ENCODE data around the gene RELN. TPM values are rescaled to one million over a fixed set of nuclear protein-coding genes. Genes with fewer than 3 reads are reported as not detected.
"Not testable (repeated sequence)": the region's sequence is repeated elsewhere in the genome, so short reads cannot be mapped to it uniquely, and the experiment has no call there.

The RELN gene
- total RNA-seq, 1 donor from 2014 or later = 7.1 TPM

DNA sequence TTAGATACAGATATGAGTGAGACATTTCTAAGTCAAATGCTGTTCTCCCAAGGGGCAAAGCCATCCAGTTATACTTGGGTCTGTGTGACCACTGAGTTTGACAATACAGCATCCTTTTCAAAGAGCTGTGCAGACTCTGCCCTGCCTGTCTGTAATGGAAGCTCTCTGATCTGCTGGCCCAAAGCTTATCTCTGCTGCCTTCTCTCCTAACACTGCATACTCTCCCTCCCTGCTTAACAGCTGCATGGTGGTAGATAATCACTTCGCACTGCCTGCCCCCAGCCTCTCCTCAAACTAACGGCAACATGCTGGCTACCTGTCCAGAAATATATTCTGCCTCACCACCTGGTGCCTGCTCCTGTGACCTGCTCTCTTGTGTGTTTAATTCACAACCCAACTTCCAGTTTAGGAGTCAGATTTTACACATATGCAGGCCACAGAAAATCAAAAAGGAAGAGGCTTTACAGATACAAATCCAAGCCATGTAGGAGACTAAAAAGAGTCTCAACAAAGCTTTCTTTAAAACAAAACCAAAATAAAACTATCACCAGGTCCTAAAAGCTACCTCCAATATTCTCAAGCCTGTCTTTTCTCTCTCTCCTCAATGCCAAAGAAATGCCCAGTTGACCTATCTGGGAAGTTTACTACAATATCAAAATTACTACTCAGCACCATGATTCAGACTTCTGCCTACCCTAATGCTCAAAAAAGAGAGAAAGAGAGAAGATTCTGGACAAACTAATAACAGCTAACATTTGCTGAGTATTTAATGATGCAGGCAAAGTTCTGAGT lies 145.6 kb downstream of the RELN start:
- no peak overlapping the region for H3K4me3 ChIP-seq (ENCODE audit: low read depth, low read length)
- TF ChIP-seq, protein P1, sequence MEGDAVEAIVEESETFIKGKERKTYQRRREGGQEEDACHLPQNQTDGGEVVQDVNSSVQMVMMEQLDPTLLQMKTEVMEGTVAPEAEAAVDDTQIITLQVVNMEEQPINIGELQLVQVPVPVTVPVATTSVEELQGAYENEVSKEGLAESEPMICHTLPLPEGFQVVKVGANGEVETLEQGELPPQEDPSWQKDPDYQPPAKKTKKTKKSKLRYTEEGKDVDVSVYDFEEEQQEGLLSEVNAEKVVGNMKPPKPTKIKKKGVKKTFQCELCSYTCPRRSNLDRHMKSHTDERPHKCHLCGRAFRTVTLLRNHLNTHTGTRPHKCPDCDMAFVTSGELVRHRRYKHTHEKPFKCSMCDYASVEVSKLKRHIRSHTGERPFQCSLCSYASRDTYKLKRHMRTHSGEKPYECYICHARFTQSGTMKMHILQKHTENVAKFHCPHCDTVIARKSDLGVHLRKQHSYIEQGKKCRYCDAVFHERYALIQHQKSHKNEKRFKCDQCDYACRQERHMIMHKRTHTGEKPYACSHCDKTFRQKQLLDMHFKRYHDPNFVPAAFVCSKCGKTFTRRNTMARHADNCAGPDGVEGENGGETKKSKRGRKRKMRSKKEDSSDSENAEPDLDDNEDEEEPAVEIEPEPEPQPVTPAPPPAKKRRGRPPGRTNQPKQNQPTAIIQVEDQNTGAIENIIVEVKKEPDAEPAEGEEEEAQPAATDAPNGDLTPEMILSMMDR (IDR thresholded peaks at IDR 0.05; ENCODE audit: insufficient read depth, low read length, poor library complexity, severe bottlenecking) = no peak
- H3K36me3 ChIP-seq (ENCODE audit: control insufficient read depth, insufficient read depth, low read length) = no peaks in the 10 kb centered on the region
- no peak for DNase-seq (ENCODE audit: low read depth)
- no peaks in the 10 kb centered on the region for H3K27me3 ChIP-seq (ENCODE audit: control insufficient read depth, insufficient read depth, low read length)

DNA sequence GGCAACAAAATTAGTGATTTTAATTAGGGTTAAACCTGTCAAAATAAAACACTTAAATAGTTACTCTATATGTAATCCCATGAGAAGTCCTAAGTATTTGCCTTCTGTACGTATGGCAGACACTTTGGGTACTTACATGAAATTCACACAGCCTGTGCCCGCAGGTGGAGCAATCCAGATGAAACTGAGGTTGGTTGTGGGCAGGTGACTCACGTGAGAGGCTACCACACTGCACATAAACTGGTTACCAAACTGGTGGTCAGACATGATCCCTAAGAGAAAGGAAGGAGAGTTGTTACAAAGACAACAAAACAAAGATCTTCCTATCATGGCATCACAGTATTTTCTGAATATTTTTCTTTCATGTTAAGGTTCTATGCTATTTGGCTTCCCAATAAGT lies 156.1 kb downstream of the RELN start:
- TF ChIP-seq, protein P1 (IDR thresholded peaks at IDR 0.05; ENCODE audit: insufficient read depth, low read length, poor library complexity, severe bottlenecking) = no peak
- no peak for DNase-seq (ENCODE audit: low read depth)
- Histone ChIP-seq H3K36me3 (ENCODE audit: control insufficient read depth, insufficient read depth, low read length) (no peaks in the 10 kb centered on the region), H3K27me3 (ENCODE audit: control insufficient read depth, insufficient read depth, low read length) (no peaks in the 10 kb centered on the region), H3K4me3 (ENCODE audit: low read depth, low read length) (no peak overlapping the region)

DNA sequence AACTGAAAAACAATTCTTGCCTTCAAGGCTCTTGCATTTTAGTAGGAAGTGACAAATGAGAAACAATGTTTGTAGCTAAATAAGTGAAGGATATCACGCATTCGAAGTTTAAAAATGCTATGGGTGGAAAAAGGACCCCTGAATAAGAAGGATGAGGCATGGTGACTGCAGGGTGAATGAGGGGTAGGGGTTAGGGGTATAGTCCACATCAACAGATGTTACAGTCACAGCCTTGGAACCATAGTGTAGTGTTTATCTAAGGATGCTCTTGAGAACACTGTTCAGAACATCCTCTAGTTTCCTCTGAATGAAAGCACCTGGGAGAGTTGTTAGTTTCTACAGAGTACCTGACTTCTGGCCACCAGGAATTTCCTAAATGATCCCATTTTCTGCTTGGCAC lies 157.0 kb downstream of the RELN start:
- no peaks in the 10 kb centered on the region for H3K27me3 ChIP-seq (ENCODE audit: control insufficient read depth, insufficient read depth, low read length)
- H3K36me3 ChIP-seq (ENCODE audit: control insufficient read depth, insufficient read depth, low read length) = no peaks in the 10 kb centered on the region
- no peak for DNase-seq (ENCODE audit: low read depth)
- TF ChIP-seq, protein P1 (IDR thresholded peaks at IDR 0.05; ENCODE audit: insufficient read depth, low read length, poor library complexity, severe bottlenecking) = no peak
- no peak overlapping the region for H3K4me3 ChIP-seq (ENCODE audit: low read depth, low read length)

DNA sequence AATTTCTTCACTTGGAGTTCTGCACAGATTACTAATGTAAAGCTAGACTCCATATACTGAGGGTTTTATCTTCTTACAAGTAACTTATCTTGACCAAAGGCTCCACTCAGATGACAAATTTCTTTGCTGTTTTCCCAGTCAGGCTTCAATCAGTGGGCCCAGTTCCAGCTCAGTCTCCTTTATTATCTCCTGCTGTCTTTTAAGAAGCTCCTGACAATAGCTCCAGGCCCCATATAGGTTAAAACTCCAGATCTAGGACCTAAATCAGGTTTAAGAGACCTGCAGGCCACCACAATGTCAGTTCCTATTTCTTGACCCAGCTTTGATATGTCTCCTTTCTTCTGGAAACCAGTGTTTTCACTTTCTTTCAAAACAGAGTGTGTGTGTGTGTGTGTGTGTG lies 165.2 kb downstream of the RELN start:
- no peaks in the 10 kb centered on the region for H3K27me3 ChIP-seq (ENCODE audit: control insufficient read depth, insufficient read depth, low read length)
- DNase-seq (ENCODE audit: low read depth) = no peak
- H3K36me3 ChIP-seq (ENCODE audit: control insufficient read depth, insufficient read depth, low read length) = no peaks in the 10 kb centered on the region
- TF ChIP-seq, protein P1 (IDR thresholded peaks at IDR 0.05; ENCODE audit: insufficient read depth, low read length, poor library complexity, severe bottlenecking) = no peak
- no peak overlapping the region for H3K4me3 ChIP-seq (ENCODE audit: low read depth, low read length)

DNA sequence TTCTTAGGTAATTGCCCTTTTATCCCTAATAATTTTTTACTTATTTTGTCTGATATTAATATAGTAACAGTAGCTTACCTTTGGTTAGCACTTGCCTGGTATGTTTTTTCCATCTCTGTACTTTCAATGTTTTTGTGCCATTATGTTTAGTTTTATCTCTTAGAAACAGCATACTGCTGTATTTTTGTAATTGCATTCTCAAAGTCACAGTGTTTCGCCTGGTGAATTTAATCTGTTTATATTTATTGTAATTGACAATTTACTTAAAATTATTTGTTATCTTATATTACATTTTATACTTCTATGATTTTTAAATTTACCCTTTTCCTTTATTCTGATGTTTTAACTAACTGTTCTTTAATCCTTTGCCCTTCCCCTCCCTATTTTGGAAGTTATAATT lies 166.4 kb downstream of the RELN start:
- DNase-seq (ENCODE audit: low read depth) = no peak
- Histone ChIP-seq H3K27me3 (ENCODE audit: control insufficient read depth, insufficient read depth, low read length) (no peaks in the 10 kb centered on the region), H3K36me3 (ENCODE audit: control insufficient read depth, insufficient read depth, low read length) (no peaks in the 10 kb centered on the region), H3K4me3 (ENCODE audit: low read depth, low read length) (no peak overlapping the region)
- TF ChIP-seq, protein P1 (IDR thresholded peaks at IDR 0.05; ENCODE audit: insufficient read depth, low read length, poor library complexity, severe bottlenecking) = no peak

DNA sequence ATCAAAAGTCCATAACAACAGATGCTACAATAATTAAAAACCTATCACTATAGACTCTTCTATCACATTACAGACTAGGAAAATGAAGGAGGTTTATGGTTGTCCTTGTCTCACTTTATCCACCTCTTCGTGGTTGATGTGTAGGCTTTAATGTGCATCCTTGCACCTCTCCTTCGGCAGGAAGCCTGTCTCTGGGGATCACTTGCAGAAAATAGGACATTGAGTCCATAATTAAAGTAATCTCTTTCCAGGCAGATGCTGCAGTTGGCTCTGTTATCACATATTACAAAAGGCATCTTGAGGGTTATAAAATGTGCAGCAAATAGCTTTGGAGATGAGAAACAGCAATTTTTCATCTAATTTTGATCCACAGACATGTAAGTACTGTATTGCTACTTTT lies 168.4 kb downstream of the RELN start:
- no peak for DNase-seq (ENCODE audit: low read depth)
- no peaks in the 10 kb centered on the region for H3K36me3 ChIP-seq (ENCODE audit: control insufficient read depth, insufficient read depth, low read length)
- TF ChIP-seq, protein P1 (IDR thresholded peaks at IDR 0.05; ENCODE audit: insufficient read depth, low read length, poor library complexity, severe bottlenecking) = no peak
- no peaks in the 10 kb centered on the region for H3K27me3 ChIP-seq (ENCODE audit: control insufficient read depth, insufficient read depth, low read length)
- no peak overlapping the region for H3K4me3 ChIP-seq (ENCODE audit: low read depth, low read length)

DNA sequence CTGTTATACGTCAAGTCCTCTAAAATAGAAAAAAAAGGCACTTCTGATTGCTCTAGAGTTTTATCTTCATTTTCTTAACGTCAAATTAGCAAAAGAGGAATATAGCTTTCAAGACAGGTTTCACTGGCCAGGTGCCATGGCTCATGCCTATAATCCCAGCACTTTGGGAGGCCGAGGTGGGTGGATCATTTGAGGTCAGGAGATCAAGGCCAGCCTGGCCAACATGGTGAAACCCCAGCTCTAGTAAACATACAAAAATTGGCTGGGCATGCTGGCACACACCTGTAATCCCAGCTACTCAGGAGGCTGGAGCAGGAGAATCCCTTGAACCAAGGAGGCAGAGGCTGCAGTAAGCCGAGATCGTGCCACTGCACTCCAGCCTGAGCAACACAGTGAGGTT lies 173.5 kb downstream of the RELN start:
- H3K27me3 ChIP-seq (ENCODE audit: control insufficient read depth, insufficient read depth, low read length); H3K36me3 ChIP-seq (ENCODE audit: control insufficient read depth, insufficient read depth, low read length); DNase-seq (ENCODE audit: low read depth); H3K4me3 ChIP-seq (ENCODE audit: low read depth, low read length): not testable (repeated sequence)
